Central memory CD8-positive, alpha-beta T cell (primary cell): Measurements from ENCODE around the gene DNAH9.

Experiments used
- ATAC-seq: fragments of 150-1000 bp; cut with Tn5 transposase; replicated peaks from 2 replicates; pipeline ENCODE4 v1.10.0; 2022; ENCODE audit warnings: mild to moderate bottlenecking, moderate FRiP score, moderate number of reproducible peaks; ENCODE audit not compliant: poor library complexity, severe bottlenecking; ENCODE audit errors: extremely low read depth
- DNase-seq, 2 donors: peaks; one replicate each; pipeline ENCODE4 v3.0.0; 2021; ENCODE audit warnings: low spot score in 2 of 2
- H3K27ac Mint-ChIP-seq: one replicate; pipeline ENCODE4 v1.8.0; 2022; ENCODE audit warnings: low read depth, mild to moderate bottlenecking, moderate library complexity, mixed read lengths
- H3K27me3 Mint-ChIP-seq: one replicate; pipeline ENCODE4 v1.8.0; 2022; ENCODE audit warnings: mixed read lengths
- H3K36me3 Mint-ChIP-seq: one replicate; pipeline ENCODE4 v1.8.0; 2022; ENCODE audit warnings: mild to moderate bottlenecking, moderate library complexity, mixed read lengths; ENCODE audit not compliant: insufficient read depth
- H3K4me1 Mint-ChIP-seq: one replicate; pipeline ENCODE4 v1.8.0; 2022; ENCODE audit warnings: mixed read lengths
- H3K4me3 Mint-ChIP-seq: one replicate; pipeline ENCODE4 v1.8.0; 2022; ENCODE audit warnings: mild to moderate bottlenecking, moderate library complexity, mixed read lengths
- H3K9me3 Mint-ChIP-seq: one replicate; pipeline ENCODE4 v1.8.0; 2022; ENCODE audit warnings: mixed read lengths

The DNAH9 gene

DNA sequence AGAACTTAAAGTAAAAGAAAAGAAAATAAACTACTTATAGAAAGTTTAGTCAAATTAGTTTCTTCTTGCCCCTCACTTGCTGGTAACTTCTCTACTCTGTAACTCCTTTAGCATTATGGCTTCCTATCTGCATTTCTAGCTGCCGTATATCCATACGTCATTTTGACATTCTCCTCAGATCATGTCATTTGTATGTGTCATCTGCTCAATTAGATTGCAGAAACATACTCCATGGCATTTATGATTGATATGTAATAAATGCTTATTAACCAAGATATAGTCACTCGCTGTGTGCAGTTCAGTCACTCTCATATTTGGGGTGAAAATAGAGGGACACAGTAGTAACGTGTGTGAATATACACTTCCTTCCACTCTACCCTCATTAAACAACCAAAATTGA is 295.6 kb downstream of the DNAH9 start:
- H3K27me3 Mint-ChIP-seq, result no peaks in the 10 kb centered on the region
- DNase-seq (no peak), ATAC-seq (no peak)
- H3K4me3 Mint-ChIP-seq, result no peak overlapping the region
- H3K27ac Mint-ChIP-seq, result no peak overlapping the region
- H3K9me3 Mint-ChIP-seq, result peaks cover 5% of the 10 kb centered on the region
- H3K36me3 Mint-ChIP-seq, result no peaks in the 10 kb centered on the region
- H3K4me1 Mint-ChIP-seq, result no peaks in the 10 kb centered on the region

DNA sequence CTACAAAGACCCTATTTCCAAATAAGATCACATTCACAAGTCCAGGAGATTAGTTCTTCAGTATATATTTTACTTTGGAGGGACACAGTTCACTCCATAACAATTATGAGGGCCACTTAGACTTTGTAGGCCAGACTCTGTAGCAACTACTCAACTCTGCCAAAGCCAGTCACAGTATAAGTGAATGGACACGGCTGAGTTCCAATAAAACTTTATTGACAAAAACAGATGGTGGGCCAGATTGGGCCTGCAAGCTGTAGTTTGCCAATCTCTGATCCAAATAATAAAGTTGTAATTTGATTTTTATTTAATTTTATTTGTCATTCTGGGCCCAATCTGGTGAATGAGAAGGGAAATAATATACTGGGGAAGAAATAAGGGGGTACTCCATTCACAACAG is 297.9 kb downstream of the DNAH9 start:
- H3K36me3 Mint-ChIP-seq, result no peaks in the 10 kb centered on the region
- no peaks in the 10 kb centered on the region for H3K4me1 Mint-ChIP-seq
- no peak overlapping the region for H3K4me3 Mint-ChIP-seq
- DNase-seq (no peak), ATAC-seq (no peak)
- no peak overlapping the region for H3K27ac Mint-ChIP-seq
- H3K9me3 Mint-ChIP-seq, result peaks cover 9% of the 10 kb centered on the region
- H3K27me3 Mint-ChIP-seq, result peaks cover 13% of the 10 kb centered on the region

GRCh38 chr17:11898526-11899235 is 300.4 kb downstream of the DNAH9 start:
- DNase-seq (no peak), ATAC-seq (no peak)
- H3K27ac Mint-ChIP-seq, result no peak overlapping the region
- H3K4me3 Mint-ChIP-seq, result no peak overlapping the region
- peaks cover 4% of the 10 kb centered on the region for H3K9me3 Mint-ChIP-seq
- no peaks in the 10 kb centered on the region for H3K4me1 Mint-ChIP-seq
- peaks cover 15% of the 10 kb centered on the region for H3K27me3 Mint-ChIP-seq
- no peaks in the 10 kb centered on the region for H3K36me3 Mint-ChIP-seq

GRCh38 chr17:11899537-11899942 is 301.3 kb downstream of the DNAH9 start:
- peaks cover 4% of the 10 kb centered on the region for H3K9me3 Mint-ChIP-seq
- DNase-seq (no peak), ATAC-seq (no peak)
- no peaks in the 10 kb centered on the region for H3K36me3 Mint-ChIP-seq
- H3K27ac Mint-ChIP-seq, result no peak overlapping the region
- H3K4me1 Mint-ChIP-seq, result no peaks in the 10 kb centered on the region
- H3K4me3 Mint-ChIP-seq, result no peak overlapping the region
- H3K27me3 Mint-ChIP-seq, result peaks cover 15% of the 10 kb centered on the region

- Mint-ChIP-seq H3K27ac (no peak overlapping the region), H3K9me3 (peaks cover 4% of the 10 kb centered on the region), H3K4me1 (no peaks in the 10 kb centered on the region), H3K36me3 (no peaks in the 10 kb centered on the region), H3K27me3 (peaks cover 15% of the 10 kb centered on the region), H3K4me3 (no peak overlapping the region)
- ATAC-seq, result no peak
- no peak for DNase-seq
Observed at GRCh38 chr17:11900041-11900476, 301.8 kb downstream of the DNAH9 start.

- Mint-ChIP-seq H3K4me1 (no peaks in the 10 kb centered on the region), H3K9me3 (peaks cover 4% of the 10 kb centered on the region), H3K27me3 (peaks cover 15% of the 10 kb centered on the region), H3K4me3 (no peak overlapping the region), H3K36me3 (no peaks in the 10 kb centered on the region), H3K27ac (no peak overlapping the region)
- DNase-seq, result no peak
- ATAC-seq, result no peak
Observed at GRCh38 chr17:11900655-11901054, 302.4 kb downstream of the DNAH9 start.

DNA sequence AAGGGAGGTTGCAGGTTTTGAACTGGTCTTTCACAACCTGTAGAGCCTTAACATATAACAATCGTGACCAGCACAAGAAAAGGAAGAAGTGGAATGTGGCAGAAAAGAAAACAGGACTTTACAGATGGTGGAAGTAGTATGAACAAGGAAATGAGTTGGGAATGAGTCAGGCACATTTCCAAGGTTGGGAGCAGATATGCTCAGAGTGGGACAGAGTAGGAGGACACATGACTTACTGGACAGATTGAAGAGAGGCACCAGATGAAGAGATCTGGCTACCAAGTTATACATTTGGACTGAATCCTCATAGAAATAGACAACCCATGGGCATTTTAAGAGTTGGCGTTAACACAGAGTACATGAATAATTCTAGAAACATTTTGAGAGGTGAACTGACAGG is 303.7 kb downstream of the DNAH9 start:
- H3K27ac Mint-ChIP-seq, result no peak overlapping the region

DNA sequence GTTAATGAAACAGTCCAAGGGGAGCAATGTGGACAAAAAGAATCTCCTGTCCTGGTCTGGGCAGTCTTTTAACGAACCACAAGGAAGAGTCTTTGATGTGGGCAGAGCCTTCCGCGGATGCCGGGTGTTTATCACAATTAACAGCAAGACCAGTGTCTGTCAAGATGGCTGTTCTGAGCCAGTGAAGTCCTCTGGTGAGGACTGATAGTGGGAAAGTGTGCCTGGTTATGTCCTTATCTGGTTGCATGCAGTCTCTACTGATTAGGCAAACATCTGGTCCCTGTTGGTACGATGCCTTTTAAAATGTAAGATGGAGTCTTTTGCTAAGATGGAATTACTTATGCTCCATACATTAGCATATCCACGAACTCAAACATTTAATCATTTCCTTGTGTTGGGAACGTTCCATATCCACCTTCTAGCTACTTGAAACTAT is 310.5 kb downstream of the DNAH9 start:
- no peak overlapping the region for H3K4me3 Mint-ChIP-seq
- H3K36me3 Mint-ChIP-seq, result no peaks in the 10 kb centered on the region
- H3K27me3 Mint-ChIP-seq, result no peaks in the 10 kb centered on the region
- DNase-seq, result no peak
- no peaks in the 10 kb centered on the region for H3K4me1 Mint-ChIP-seq
- H3K9me3 Mint-ChIP-seq, result peaks cover 6% of the 10 kb centered on the region
- ATAC-seq, result no peak
- H3K27ac Mint-ChIP-seq, result no peak overlapping the region

More for the DNA sequence above, 303.7 kb downstream of the DNAH9 start:
- DNase-seq (no peak), ATAC-seq (no peak)
- H3K9me3 Mint-ChIP-seq, result peaks cover 4% of the 10 kb centered on the region
- H3K27me3 Mint-ChIP-seq, result peaks cover 15% of the 10 kb centered on the region
- no peaks in the 10 kb centered on the region for H3K4me1 Mint-ChIP-seq
- H3K36me3 Mint-ChIP-seq, result no peaks in the 10 kb centered on the region
- no peak overlapping the region for H3K4me3 Mint-ChIP-seq

- Mint-ChIP-seq H3K27ac (no peak overlapping the region), H3K4me3 (no peak overlapping the region)
Observed at GRCh38 chr17:11909348-11909747, 311.1 kb downstream of the DNAH9 start.

GRCh38 chr17:11916091-11916490 is 317.8 kb downstream of the DNAH9 start:
- H3K27me3 Mint-ChIP-seq, result peaks cover 41% of the 10 kb centered on the region
- H3K27ac Mint-ChIP-seq, result no peak overlapping the region
- H3K36me3 Mint-ChIP-seq, result no peaks in the 10 kb centered on the region
- peaks cover 25% of the 10 kb centered on the region for H3K9me3 Mint-ChIP-seq
- no peak overlapping the region for H3K4me3 Mint-ChIP-seq
- ATAC-seq (no peak), DNase-seq (no peak)
- H3K4me1 Mint-ChIP-seq, result no peaks in the 10 kb centered on the region

More at GRCh38 chr17:11909348-11909747, 311.1 kb downstream of the DNAH9 start:
- no peaks in the 10 kb centered on the region for H3K27me3 Mint-ChIP-seq
- no peak for ATAC-seq
- no peaks in the 10 kb centered on the region for H3K4me1 Mint-ChIP-seq
- no peaks in the 10 kb centered on the region for H3K36me3 Mint-ChIP-seq
- DNase-seq, result no peak
- H3K9me3 Mint-ChIP-seq, result peaks cover 6% of the 10 kb centered on the region

DNA sequence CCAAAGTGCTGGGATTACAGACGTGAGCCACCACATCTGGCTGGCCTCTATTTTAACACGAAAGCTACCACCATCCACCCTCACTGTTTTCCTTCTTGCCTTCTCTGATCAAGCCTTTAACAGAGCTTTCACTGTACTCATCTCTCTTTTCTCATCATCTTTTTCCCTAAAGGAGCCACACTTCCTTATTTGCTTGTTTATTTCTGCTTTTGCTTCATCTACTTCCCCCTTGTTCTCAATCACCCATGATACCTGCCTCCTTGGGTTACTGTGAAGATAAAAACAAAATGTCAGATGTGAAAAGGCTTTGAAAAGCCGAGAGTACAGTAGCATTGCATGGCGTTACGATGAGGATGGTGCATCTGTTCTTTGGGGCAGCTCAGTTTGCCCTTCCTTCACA is 319.1 kb downstream of the DNAH9 start:
- DNase-seq (no peak), ATAC-seq (no peak)
- H3K4me3 Mint-ChIP-seq, result no peak overlapping the region
- no peaks in the 10 kb centered on the region for H3K4me1 Mint-ChIP-seq
- peaks cover 20% of the 10 kb centered on the region for H3K9me3 Mint-ChIP-seq
- H3K27ac Mint-ChIP-seq, result no peak overlapping the region
- peaks cover 41% of the 10 kb centered on the region for H3K27me3 Mint-ChIP-seq
- H3K36me3 Mint-ChIP-seq, result no peaks in the 10 kb centered on the region

- Mint-ChIP-seq H3K36me3 (no peaks in the 10 kb centered on the region), H3K4me1 (no peaks in the 10 kb centered on the region), H3K27ac (no peak overlapping the region), H3K9me3 (peaks cover 14% of the 10 kb centered on the region), H3K27me3 (peaks cover 47% of the 10 kb centered on the region), H3K4me3 (no peak overlapping the region)
- no peak for DNase-seq
- no peak for ATAC-seq
Observed at GRCh38 chr17:11921296-11921695, 323.0 kb downstream of the DNAH9 start.

GRCh38 chr17:11922638-11923037 is 324.4 kb downstream of the DNAH9 start:
- Mint-ChIP-seq H3K9me3 (peaks cover 9% of the 10 kb centered on the region), H3K27ac (no peak overlapping the region), H3K27me3 (peaks cover 44% of the 10 kb centered on the region), H3K4me1 (no peaks in the 10 kb centered on the region), H3K36me3 (no peaks in the 10 kb centered on the region), H3K4me3 (no peak overlapping the region)
- no peak for DNase-seq
- ATAC-seq, result no peak
